GM18868 (cell line): ENCODE data around the gene HIF1AN.

Experiments
- ATAC-seq: cut with Tn5 transposase; IDR thresholded peaks from one replicate; pipeline ENCODE4 v1.9.1; 2021; ENCODE audit warnings: mild to moderate bottlenecking, moderate library complexity; ENCODE audit not compliant: unreplicated experiment

HIF1AN gene

DNA sequence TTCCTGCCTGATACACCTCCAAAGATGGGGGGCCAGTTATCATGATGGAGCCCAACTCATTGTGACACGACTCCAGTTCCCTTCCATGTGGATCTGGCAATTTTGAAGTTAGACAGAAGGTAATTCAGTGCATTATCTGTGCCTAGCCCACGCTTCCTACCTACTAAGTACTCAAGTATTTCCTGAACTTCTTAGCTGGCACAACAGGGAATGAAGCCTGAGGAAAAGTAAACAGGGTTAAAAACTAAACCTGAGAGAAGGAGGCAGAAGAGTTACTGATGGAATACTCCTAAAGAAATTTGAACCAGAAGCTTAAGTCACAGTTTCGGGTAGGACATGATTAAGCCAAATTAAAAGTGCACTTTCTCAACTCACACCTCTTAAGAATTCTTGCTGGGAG is 14.9 kb upstream of the HIF1AN start:
- ATAC-seq, result no peak

DNA sequence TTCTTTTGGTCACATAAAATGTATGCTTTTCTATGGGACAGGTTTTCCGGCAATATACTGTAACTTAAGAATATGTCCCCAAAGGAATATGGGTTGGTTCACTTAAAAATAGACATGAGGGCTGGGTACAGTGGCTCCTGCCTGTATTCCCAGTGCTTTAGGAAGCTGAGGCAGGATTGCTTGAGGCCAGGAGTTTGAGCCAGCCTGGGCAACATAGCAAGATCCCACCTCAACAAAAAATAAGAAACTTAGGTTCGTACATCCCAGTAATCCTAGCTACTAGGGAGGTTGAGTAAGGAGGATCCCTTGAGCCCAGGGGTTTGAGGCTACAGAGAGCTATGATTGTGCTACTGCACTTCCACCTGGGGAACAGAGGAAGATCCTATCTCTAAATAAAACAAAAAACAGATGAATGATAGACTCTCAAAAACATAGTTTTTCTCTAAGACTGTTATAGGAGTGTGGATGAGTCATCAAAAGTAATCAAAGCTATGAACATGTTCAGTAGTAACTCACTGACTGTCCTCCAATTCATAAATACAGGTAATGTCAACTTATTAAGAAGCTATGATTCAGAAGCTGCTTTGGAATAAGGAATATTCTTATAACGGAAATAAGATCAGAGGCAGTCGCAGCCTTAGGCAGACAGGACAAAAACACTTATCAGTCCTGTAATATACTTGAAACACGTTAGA is 13.5 kb upstream of the HIF1AN start:
- no peak for ATAC-seq

DNA sequence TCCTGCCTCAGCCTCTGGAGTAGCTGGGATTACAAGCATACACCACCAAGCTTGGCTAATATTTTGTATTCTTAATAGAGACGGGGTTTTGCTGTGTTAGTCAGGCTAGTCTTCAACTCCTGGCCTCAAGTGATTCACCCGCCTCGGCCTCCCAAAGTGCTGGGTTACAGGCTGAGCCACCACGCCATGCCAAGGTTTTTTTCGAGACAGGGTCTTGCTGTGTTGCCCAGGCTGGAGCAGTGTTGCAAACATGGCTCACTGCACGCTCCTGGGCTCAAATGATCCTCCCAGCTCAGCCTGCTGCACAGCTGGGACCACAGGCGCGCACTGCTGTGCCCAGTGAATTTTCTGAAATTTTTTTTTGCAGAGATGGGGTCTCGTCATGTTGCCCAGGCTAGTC is 12.8 kb upstream of the HIF1AN start:
- no peak for ATAC-seq

DNA sequence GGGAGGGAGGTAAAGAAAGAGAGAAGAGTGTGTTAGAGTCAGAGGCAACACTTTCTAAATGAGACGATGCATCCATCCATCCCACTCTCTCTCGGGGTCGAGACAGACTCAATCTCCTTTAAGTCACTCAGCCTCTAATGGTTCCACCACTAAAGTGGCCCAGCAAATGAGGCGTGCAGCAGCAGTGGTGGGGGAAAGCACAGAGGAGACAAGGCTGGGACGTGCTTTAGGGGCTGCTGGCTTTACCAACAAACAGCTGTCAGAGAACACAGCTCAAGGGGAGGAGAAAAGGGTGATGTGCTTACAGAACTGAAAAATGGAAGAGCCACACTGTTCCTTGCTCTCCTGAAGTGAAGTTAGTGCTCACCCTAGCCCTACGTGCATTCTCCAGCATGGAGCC is 11.5 kb upstream of the HIF1AN start:
- ATAC-seq, result no peak

DNA sequence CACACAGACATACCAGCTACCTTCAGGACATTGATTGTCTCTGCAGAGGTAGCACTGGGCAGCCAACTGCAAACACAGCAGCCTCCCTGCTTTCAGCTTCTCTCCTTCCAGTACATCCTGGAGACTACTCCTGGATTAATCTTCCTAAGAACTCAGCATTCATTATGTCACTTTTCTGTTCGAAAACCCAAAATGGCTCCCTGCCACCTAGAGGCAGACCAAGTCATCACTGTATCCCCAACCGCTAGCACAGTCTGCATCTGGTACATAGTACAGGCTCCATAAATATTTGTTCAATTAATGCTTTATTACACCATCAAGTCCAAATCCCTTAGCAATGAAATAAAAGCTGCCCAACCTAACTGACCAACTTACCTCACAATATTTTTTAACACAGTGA is 11.1 kb upstream of the HIF1AN start:
- ATAC-seq, result no peak

DNA sequence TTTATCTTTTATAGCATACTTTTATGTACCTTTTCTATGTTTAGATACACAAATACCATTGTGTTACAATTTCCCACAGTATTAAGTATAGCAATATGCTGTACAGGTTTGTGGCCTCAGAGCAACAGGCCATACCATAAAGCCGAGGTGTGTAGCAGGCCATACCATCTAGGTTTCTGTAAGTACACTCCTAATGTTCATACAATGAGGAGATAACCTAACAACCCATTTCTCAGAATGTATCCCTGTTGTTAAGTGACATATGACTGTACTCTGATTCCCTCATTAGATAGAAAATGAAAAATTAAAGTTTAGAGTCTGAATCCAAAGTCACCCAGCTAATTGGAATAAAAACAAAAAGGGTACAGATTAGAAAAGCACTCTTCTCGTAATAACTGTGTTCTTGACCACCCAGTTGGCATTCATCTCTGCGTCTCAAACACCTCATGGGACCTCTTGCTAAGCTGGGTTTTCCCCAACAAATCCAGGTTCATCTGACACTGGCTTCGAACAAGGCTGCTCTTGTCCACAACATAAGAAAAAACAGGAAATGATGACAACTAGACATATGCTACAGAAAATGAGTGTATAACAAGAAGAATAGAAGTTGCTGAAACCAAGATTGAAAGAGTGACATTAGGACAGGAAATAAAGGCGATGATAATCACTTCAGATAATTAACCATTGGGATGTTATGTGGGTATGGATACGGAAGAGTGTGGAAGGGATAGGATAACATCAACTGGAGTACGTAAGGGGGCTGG is 7.4 kb upstream of the HIF1AN start:
- ATAC-seq, result no peak

DNA sequence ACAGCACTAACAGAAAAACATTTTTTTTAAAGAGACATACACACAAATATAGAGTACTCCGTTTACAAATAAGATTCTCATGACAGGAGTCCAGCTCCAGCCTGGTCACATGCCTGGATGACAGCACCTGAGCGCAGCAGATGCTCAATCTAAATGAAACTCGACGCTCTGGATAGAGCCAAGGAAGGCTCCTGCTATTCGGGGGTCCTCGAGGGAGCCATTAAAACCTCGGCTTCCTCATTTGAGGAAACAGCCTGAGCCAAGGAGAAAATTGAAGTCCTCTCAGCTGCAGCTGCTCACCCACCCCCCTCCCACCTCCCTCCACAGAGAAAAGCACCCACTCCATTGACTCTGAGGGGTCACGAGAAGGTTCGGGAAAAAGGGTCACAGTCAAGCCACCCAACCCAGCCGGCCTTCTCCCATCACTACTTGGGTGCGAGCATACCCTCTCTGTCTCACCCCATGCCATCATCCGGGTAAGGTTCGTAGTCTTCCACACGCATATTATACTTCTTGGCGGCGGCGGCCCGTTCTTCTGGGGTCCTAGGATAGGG is 6.7 kb upstream of the HIF1AN start:
- no peak for ATAC-seq

DNA sequence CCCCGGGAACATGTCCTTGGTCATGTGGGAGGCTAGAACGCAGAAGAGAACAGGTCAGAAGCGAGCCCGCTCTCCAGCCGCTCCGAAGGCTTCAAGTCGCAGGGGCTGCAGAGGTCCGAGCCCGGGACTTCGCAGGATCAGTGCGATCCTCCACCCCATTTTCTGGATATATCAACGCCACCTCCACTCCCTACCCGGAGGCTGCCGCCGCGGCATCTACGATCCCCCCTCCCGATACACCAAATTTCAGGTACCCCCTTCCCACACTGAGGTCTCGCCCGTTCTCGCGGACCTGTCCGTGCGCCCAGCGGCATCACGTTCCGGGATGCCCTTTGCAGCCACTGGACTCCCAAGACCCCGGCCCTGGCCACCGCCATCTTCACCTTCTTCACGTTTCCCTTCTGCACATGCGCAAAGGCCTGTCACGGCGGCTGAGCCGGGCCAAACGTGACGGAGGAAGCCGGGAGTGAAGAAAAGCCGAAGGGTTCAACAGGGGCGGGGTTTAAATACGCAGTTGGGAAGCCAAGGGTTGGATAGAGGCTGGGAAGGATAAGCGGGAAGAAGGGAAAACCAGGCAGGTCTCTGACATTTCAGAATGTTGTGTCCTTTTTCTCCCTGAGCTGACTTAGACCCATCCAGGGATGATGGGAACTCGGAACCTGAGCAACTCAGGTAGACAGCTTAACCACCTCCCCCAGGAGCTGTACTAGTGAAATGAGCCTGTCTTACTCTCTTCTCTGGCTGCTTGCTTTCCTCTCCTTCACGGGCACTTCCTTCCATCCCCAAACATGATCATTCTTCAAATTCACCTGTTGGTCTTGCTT is 6.1 kb upstream of the HIF1AN start, which contains the start of gene NDUFB8:
TSS of gene NDUFB8 (minus strand) at position 397 of the 824 bp plus-strand sequence. CDS start at position 377, 20 bp downstream.
- ATAC-seq, result peak; percentile 58

DNA sequence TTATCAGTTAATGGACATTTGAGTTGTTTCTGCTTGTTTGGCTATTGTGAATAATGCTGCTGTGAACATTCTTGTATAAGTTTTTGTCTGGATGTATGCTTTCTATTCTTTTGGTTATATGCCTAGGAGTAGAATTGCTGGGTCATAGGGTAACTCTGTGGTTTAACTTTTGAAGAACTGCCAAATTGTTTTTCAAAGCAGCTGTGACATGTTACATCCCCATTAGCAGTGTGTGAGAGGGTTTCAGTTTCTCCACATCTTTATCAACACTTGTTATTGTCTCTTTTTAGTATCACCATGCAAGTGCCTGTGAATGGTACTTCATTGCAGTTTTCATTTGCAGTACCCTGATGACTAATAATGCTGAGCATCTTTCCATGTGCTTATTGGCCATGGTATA is 4.0 kb upstream of the HIF1AN start:
- ATAC-seq, result no peak

DNA sequence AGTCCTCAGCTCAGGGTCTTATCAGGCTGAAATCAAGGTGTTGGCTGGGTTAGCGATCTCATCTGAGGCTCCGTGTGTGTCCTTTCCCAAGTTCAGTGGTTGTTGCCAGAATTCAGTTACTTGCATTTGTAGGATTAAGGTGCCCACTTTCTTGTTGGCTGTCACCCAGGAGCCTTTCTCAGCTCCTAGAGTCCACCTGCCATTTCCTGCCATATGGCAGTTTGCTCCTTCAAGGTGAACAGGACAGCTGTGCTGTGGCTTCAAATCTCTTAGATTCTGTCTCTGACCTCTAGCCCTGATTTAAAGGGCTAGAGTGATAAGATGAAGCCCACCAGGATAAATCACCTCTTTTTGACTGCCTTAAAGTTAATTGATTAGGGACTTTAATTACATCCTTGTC is 1.0 kb upstream of the HIF1AN start:
- no peak for ATAC-seq

DNA sequence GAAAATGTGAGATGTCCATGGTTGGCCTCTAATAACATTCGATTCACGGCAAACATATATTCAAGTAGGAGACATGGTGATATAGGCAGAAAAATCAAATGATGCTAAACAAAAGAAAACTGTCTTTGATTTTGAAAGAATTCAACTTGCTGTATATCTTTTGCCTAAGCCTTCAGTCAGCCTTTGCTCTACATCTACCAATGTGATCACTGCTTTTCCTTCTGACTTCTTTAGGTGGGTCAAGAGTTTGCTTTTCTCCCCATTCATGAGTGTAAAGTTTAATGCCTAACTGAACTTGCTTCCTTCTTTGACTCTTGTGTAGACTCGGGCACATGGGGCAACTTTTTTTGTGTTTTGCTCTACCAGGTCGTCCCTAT is 417 bp upstream of the HIF1AN start:
- peak; percentile 2 for ATAC-seq

DNA sequence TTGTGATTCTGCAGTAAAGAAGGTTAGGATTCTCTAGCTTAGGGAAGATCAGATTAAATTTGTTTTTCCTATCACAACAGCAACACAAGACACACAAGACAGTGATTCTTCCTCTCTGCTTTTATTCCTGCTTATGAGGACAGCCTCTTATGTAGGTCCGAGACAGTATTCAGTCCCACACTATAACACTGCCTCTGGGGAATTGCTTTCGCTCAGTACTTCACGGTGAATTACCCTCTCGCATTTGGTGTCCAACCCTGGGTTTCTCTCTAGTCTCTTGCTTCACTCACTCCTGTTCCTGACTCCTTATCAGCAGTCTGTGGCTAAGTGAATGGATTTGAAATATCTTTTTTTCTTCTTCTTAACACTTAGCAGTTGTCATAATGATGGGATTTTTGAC is 1.7 kb downstream of the HIF1AN start:
- ATAC-seq, result no peak

DNA sequence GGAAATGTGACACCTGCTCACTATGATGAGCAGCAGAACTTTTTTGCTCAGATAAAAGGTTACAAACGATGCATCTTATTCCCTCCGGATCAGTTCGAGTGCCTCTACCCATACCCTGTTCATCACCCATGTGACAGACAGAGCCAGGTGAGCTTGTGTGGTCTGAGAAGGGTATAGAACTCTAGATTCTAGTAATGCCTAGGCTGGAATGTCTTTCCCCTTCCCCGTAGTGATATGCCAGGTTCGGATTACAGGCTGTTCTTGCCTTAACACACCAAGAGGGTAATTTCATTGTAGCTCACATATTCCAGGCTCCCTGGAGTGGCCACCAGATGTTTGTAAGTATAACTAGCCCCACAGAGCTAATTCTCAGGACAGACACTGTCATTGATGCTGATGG is 9.2 kb downstream of the HIF1AN start:
- no peak for ATAC-seq

DNA sequence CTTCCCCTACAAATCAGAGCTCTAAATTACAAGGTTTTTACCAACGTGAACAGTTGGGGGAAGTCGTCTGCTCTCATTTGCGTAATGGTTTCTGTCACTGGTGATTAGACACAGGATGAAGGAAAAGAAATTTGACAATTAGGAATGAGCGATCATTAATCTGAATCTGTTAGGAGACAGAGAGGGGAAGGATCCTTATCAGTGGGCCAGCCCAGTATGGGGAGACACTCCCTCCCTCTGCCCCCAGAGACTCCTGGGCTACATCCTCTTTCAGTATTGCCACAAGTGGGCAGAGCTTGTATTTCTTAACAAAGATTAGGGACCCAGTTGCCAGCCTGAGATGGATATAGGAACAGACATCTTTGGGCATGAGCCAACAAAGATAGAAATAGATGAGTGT is 15.5 kb downstream of the HIF1AN start:
- ATAC-seq, result no peak

DNA sequence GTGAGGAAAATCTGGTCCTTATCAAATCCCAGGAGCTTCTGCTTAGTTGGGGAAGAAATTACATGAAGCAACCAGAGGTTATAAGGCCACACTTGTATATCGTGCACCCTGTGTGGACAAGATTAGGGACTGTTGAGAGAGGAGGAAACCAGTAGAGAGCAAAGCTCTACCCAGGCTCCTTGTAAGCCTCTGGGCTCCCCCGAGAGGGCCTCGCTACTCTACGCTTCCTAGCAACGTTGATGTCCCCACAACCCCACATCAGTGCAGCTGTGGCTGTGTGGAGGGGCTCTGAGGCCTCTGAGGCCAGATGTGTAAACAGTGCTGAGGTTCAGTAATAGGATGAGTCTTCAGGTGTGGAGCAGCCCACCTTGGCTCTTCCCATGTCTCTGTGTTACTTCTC is 16.0 kb downstream of the HIF1AN start:
- ATAC-seq, result no peak

DNA sequence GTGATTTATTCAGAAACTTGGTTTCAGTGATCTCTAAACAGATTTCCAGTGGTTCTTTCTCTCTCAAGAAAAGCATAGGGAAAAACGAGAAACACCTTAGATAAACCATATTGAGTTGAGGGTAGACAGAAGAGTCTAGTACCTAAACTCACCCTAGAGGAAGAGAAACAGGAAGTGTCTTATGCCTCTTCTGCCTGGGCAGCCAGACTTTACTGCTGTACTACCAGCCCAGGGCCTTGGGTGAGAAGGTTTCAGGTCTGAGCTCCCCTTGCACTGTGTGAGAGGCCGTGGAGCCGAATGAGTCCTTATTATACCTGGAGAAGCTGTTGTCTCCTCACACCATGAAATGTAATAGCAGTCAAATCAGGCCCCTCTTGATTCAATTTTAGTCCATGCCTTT is 18.2 kb downstream of the HIF1AN start:
- no peak for ATAC-seq

DNA sequence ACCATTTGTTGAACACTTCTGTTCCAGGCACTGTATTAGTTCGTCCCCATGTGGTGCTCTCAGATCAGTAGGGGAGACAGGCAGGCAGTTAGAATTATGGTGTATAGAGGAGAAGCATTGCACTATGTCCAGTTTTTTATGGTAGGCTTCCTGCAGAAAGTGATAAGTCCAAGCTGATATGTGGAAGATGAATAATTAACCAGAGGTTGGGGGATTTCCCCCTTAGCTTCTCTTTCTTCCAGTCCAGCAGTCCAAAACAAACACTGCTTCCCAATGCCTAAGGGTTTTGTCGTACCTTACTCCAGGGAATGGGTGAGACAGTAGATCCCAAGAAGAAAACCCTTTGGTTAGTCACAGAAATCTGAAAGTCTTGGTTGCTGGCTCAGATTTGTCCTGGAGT is 19.2 kb downstream of the HIF1AN start:
- ATAC-seq, result no peak

DNA sequence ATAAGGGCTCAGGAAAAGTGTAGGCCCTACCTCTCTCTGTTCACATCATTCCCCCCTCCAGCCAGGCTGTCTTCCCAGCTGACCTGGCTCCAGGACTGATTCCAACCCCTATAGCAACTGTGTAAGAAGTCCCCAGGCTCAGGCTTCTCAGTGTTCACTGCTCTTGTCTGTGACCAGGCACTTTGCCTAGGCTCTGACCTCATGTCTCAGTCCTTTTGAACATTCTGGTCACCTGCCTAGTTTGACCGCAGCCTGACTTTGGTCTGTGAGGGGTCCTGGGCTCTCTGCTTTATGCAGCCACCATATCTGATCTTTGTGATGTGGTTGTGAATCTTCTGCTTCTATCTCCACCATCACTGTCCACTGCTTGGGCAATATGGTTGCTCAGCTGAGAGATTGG is 24.5 kb downstream of the HIF1AN start:
- ATAC-seq, result no peak

DNA sequence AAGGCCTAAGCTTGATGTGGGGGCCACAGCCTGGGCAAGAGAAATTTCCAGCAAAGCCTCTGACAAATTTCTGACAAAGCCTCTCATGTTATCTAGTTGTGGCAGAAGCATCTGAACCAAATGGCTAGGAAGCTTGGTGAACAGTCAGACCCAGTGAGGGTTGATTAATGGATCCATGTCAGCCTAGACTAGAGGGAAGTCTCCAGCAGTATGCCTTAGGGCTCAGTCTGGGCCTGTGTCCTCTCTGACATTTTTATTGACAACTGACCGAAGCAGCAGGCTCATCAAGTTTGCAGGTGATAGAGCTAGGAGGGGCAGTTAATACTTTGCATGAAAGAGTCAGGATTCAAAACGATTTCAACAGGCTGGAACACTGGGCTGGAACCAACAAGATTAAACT is 25.3 kb downstream of the HIF1AN start:
- ATAC-seq, result no peak

DNA sequence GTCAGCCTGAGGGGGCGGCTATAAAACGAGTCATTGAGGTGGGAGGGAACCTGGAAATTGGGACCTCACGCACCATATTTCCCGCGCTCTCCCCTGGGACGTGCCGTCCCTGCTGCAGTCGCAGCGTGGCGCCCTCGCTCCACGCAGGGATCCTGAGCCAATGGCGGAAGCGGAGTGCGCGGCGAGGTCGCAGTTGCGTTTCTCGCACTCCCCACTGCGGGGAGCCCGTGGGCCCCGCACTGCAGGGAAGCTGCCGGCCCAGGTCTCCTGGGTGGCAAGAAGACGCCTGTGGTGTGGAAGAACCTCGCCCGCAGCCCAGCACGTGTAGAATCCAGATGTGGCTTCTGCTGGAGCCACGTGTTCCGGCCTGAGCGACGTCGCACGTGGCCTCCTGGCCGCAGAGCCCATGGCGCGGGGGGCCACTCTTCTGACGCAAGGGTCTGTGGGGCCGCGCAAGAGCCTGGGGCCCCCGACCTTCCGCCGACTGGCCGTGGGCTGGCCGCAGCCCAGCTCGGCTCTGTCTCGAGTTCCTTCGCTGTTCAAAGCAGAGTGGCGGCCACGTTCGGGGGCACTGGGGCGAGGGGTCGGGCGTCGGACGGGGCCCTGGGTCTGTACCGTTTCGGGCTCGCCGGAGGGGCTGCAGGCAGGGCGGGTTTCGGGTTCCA is 26.4 kb downstream of the HIF1AN start:
- ATAC-seq, result peak; percentile 84
